PC-9 (cell line): Measurements from ENCODE around the gene MTCL1.

Experiments used
- CTCF ChIP-seq: fragments of 200-600 bp; sonication (generic); conservative IDR thresholded peaks from 2 replicates; pipeline ENCODE4 v1.6.1; 2017; ENCODE audit warnings: mixed run types, antibody characterized with exemption, mild to moderate bottlenecking, moderate library complexity
- EZH2 ChIP-seq: fragments of 200-600 bp; sonication (generic); IDR thresholded peaks from 2 replicates; pipeline ENCODE4 v1.8.0; 2017; ENCODE audit warnings: antibody characterized with exemption, low read depth

GRCh38 chr18:8767340-8767739 is 62.0 kb downstream of the MTCL1 start:
- TF ChIP-seq CTCF (no peak), EZH2 (no peak)
